Measurements from ENCODE around the gene MICU1.

The MICU1 gene

DNA sequence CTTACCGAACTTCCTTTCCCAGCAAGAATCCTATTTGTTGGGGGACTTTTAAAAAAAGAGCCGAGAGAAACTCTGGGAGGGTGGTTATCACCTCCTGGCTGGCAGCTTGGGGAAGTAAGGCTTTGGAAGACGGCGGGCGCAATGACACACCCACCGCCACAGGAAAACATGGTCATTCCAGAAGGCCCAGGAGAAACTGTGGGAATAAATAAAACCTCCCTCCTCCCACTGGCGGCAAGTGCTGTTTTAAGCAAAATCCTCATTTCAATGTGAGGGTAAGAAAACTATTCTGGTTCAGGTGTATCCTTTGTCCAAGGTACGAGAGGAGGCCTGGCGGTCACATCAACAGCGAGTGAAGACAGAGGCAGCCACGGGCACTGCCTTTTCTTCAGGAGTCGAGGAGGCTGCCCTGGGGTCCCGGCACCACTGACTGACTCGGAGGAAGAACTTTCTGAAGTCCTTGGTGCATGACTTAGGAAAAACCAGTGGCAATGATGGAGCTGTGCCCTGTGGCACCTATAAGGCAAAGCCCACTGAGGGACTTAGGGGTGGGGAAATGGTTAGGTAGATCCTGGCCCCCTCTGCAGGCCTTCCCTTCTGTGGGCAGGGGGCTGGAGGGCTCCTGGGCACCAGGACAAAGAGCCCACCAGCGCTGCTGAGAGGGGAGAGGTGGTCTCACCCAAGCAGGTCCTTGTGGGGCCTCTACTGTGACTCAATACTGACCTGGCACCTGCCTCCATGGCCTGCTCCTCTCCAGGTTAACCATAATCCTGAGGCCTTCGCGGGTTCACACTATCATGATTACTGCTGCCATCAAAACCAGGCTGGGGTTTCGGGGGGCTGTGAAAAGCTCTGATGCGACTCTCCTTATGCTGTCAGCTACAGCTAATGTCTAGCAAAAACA lies 292.5 kb downstream of the MICU1 start:
- in situ Hi-C loops (cut with HindIII; ENCODE audit: low pct_ligation_motif_present, low sequenced_read_pairs): no loop called here
- Histone ChIP-seq H3K27me3 (replicated peaks) (no peaks in the 10 kb centered on the region), H3K27ac (peak overlapping the region; percentile 96), H3K4me3 (ENCODE audit: low read depth, low read length) (no peak overlapping the region), H3K36me3 (replicated peaks) (peaks cover 22% of the 10 kb centered on the region)
- DNase-seq: no peak
- TF ChIP-seq, protein P1, sequence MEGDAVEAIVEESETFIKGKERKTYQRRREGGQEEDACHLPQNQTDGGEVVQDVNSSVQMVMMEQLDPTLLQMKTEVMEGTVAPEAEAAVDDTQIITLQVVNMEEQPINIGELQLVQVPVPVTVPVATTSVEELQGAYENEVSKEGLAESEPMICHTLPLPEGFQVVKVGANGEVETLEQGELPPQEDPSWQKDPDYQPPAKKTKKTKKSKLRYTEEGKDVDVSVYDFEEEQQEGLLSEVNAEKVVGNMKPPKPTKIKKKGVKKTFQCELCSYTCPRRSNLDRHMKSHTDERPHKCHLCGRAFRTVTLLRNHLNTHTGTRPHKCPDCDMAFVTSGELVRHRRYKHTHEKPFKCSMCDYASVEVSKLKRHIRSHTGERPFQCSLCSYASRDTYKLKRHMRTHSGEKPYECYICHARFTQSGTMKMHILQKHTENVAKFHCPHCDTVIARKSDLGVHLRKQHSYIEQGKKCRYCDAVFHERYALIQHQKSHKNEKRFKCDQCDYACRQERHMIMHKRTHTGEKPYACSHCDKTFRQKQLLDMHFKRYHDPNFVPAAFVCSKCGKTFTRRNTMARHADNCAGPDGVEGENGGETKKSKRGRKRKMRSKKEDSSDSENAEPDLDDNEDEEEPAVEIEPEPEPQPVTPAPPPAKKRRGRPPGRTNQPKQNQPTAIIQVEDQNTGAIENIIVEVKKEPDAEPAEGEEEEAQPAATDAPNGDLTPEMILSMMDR (IDR thresholded peaks at IDR 0.05; ENCODE audit: low read depth, low read length, missing control alignments): no peak

DNA sequence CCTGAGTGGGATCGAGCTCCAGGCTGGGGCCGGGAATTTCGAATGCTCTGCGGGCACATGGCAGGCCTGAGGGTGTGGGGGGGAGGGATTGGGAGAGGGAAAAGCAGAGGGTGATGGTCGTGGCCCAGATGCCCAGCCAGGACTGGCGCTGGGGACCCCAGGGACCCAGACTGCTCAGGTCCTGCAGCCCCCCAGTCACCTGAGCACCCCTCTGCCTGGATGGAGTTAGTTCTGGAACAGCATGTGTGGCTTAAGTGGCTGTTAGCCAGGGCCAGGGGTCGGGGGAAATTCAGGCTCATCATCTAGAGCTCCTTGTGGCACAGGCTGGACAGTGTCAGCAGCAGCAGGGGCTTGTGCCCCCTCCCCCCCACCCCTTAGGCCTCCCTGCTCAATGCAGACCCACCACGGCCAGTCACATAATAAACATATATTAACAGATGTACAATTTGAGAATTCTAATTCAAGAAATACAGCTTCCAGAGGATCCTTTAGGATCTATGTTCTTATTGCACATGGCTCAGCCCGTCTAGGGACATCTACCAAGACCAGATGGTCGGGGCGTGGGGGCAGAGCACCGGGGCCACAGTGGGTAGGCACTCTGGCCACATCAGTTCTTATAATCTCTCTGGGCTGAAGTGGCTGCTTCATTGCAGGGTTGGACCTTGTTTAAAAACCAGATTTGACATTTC lies 293.3 kb downstream of the MICU1 start:
- H3K27me3 ChIP-seq (replicated peaks): no peaks in the 10 kb centered on the region
- H3K27ac ChIP-seq: peak overlapping the region; percentile 64
- TF ChIP-seq, protein P1 (IDR thresholded peaks at IDR 0.05; ENCODE audit: low read depth, low read length, missing control alignments): no peak
- no peak overlapping the region for H3K4me3 ChIP-seq (ENCODE audit: low read depth, low read length)
- H3K36me3 ChIP-seq (replicated peaks): peaks cover 20% of the 10 kb centered on the region
- DNase-seq: no peak
- in situ Hi-C loops (cut with HindIII; ENCODE audit: low pct_ligation_motif_present, low sequenced_read_pairs): no loop called here

DNA sequence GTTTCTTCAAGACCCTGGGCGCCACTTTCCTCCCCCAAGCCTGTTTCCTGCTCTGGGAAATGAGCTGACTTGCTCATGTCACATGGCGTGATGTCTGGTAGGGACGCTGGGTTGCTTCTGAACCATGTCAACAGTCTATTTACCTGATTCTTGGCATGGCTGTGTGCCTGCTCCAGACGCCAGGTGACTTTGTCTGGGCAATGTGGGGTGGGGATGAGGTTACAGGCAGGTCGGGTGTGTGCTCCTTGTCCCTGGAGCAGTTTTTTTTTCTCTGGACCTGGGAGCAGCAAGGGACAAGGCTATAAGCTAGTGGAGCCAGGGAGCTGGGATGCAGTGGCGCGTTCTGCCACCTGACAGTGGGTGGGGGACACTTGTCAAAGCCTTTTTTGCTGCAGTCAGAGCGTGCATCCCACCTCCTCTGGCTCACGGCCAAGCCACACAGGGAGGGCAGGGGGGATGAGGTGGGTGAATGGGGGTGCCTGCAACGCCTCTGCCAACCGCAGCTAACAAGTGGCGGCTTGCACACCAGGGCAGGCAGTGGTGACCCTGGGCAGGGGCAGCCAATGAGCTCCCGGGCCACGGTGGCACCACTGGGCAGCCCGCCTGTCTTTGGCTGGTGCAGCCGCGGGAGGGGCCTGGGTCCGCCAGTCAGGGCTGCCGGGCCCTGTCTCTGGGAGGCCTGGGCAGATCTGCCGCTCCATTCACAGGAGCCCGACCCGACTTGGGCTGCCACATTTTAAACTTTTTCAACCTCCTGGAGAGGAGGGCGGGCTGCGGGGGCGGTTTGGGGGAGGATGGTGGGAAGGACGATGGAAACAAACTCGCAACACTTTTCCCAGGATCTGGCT lies 294.1 kb downstream of the MICU1 start:
- Histone ChIP-seq H3K27ac (peak overlapping the region; percentile 64), H3K36me3 (replicated peaks) (peaks cover 16% of the 10 kb centered on the region), H3K4me3 (ENCODE audit: low read depth, low read length) (no peak overlapping the region), H3K27me3 (replicated peaks) (no peaks in the 10 kb centered on the region)
- peak; percentile 68 for DNase-seq
- TF ChIP-seq, protein P1 (IDR thresholded peaks at IDR 0.05; ENCODE audit: low read depth, low read length, missing control alignments): peak; percentile 44
- in situ Hi-C loops (cut with HindIII; ENCODE audit: low pct_ligation_motif_present, low sequenced_read_pairs): no loop called here

DNA sequence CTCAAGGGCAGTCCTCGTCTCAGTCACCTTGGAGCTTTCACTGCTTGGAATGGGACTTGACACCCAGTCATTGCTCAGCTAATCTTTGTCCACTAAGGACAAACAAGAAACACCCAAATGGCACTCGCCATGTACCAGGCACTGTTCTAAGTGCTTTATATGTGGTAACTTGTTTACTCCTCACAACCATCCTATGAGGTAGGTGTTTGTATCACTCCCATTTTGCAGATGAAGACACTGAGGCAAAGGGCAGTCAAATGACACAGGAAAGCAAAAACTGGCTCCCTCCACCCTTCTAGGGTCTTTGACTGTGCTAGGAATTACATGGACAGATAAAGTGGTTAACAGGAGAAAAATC lies 295.8 kb downstream of the MICU1 start:
- Histone ChIP-seq H3K27ac (no peak overlapping the region), H3K36me3 (replicated peaks) (peaks cover 5% of the 10 kb centered on the region), H3K27me3 (replicated peaks) (no peaks in the 10 kb centered on the region), H3K4me3 (ENCODE audit: low read depth, low read length) (no peak overlapping the region)
- DNase-seq: no peak
- in situ Hi-C loops (cut with HindIII; ENCODE audit: low pct_ligation_motif_present, low sequenced_read_pairs): no loop called here
- TF ChIP-seq, protein P1 (IDR thresholded peaks at IDR 0.05; ENCODE audit: low read depth, low read length, missing control alignments): no peak

DNA sequence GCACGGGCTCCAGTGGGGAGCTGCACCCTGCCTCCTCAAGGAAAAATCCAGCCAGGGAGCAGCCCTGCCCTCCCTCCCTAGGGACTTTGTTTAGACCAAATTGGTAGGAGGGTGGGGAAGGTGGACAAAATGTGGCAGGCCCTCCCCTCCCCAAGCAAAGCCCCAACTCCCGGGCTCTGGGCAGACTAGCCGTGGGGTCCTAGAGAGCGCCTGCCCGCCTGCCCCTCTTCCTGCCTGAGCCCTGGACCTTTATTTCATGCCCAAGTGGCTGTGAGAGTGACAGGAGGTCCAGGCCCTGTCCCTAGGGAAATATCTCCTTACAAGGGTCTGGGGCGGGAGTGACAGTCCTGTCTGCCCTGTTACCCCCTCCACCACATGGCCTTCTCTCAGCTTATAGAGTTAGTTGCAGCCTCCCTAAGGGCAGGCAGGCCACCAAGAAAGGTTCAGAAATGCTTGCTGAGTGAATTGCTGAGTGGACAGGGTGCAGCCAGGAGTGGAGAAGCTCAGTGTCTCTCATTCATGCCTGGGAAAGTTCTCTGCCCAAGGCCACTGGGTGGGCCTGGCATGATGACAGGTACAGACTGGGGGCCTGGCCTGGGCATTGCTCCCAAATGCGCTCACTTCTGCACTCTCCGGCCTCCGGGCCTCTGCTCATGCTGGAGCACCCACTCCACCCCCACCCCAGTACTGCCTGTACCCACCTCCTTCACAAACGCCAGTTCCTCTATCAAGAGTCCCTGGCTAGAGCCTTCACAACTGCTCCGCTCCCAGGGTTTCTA lies 296.4 kb downstream of the MICU1 start:
- TF ChIP-seq, protein P1 (IDR thresholded peaks at IDR 0.05; ENCODE audit: low read depth, low read length, missing control alignments): no peak
- in situ Hi-C loops (cut with HindIII; ENCODE audit: low pct_ligation_motif_present, low sequenced_read_pairs): no loop called here
- no peak for DNase-seq
- Histone ChIP-seq H3K27me3 (replicated peaks) (no peaks in the 10 kb centered on the region), H3K36me3 (replicated peaks) (peaks cover 5% of the 10 kb centered on the region), H3K27ac (no peak overlapping the region), H3K4me3 (ENCODE audit: low read depth, low read length) (no peak overlapping the region)
